K562 (cell line): ENCODE data around the gene UPK3A. TPM values are rescaled to one million over a fixed set of nuclear protein-coding genes. Genes with fewer than 3 reads are reported as not detected.

Experiments used
- RAD21 ChIP-seq, 2 experiments: fragments of 250-450 bp in 1 of 2; fragments of 450-650 bp in 1 of 2; sonication (Bioruptor Pico) in 1 of 2; formaldehyde crosslinking in 1 of 2; IDR thresholded peaks in 1 of 2; conservative IDR thresholded peaks in 1 of 2; 2 replicates each; pipeline versions ENCODE4 v1.4.0 to v1.8.0; 2020 to 2022; ENCODE audit warnings: mild to moderate bottlenecking in 2 of 2, moderate library complexity in 1 of 2
- SP1 ChIP-seq: sonication (generic); formaldehyde crosslinking; IDR thresholded peaks from 2 replicates; pipeline ENCODE4 v1.8.1; 2022; ENCODE audit warnings: mild to moderate bottlenecking, missing genetic modification reagents
- polyA plus RNA-seq, 8 experiments: library from polyadenylated mRNA; depleted of rRNA in 4 of 8; stranded (reverse) in 5 of 8; unstranded in 3 of 8; fragments of >200 nt; fragmentation: Nextera tagmentation in 2 of 8; fragmentation: Illumina TruSeq in 1 of 8; extraction: Ambion mirVana in 2 of 8; extraction: Trizol in 1 of 8; gene quantifications; 2 replicates each; pipeline versions ENCODE4 v1.2.1 to v1.2.3, GENCODE V29; 2011 to 2014; ENCODE audit warnings: inconsistent platforms in 1 of 8, missing spikeins in 1 of 8
- total RNA-seq, 7 experiments: library from RNA; depleted of rRNA in 6 of 7; stranded (reverse); fragments of >200 nt in 6 of 7; fragmentation: Illumina TruSeq in 2 of 7; extraction: Trizol in 2 of 7; gene quantifications; 2 replicates each; pipeline versions ENCODE4 v1.2.1 to v1.2.3, GENCODE V29; 2011 to 2021; ENCODE audit warnings: low replicate concordance in 1 of 7
- TF ChIP-seq, protein P1 (sequence below): fragments of 450-650 bp; IDR thresholded peaks from 2 replicates; pipeline ENCODE4 v1.6.1; 2016; ENCODE audit warnings: mild to moderate bottlenecking, moderate library complexity
- TF ChIP-seq, protein P2 (sequence below): fragments of 450-650 bp; formaldehyde crosslinking; IDR thresholded peaks from 2 replicates; pipeline ENCODE4 v1.4.0; 2020; ENCODE audit warnings: mild to moderate bottlenecking, moderate library complexity
- TF ChIP-seq, protein P3 (sequence below): fragments of 250-450 bp; sonication (Bioruptor Pico); IDR thresholded peaks from 2 replicates; pipeline ENCODE4 v1.4.0; 2020; ENCODE audit warnings: borderline replicate concordance

Gene UPK3A
- total and polyA plus RNA-seq, 9 of the 15 experiments (the other 6 are each of a cell fraction or from before 2014, with no cell fraction given) = not detected

- TF ChIP-seq, protein P1, sequence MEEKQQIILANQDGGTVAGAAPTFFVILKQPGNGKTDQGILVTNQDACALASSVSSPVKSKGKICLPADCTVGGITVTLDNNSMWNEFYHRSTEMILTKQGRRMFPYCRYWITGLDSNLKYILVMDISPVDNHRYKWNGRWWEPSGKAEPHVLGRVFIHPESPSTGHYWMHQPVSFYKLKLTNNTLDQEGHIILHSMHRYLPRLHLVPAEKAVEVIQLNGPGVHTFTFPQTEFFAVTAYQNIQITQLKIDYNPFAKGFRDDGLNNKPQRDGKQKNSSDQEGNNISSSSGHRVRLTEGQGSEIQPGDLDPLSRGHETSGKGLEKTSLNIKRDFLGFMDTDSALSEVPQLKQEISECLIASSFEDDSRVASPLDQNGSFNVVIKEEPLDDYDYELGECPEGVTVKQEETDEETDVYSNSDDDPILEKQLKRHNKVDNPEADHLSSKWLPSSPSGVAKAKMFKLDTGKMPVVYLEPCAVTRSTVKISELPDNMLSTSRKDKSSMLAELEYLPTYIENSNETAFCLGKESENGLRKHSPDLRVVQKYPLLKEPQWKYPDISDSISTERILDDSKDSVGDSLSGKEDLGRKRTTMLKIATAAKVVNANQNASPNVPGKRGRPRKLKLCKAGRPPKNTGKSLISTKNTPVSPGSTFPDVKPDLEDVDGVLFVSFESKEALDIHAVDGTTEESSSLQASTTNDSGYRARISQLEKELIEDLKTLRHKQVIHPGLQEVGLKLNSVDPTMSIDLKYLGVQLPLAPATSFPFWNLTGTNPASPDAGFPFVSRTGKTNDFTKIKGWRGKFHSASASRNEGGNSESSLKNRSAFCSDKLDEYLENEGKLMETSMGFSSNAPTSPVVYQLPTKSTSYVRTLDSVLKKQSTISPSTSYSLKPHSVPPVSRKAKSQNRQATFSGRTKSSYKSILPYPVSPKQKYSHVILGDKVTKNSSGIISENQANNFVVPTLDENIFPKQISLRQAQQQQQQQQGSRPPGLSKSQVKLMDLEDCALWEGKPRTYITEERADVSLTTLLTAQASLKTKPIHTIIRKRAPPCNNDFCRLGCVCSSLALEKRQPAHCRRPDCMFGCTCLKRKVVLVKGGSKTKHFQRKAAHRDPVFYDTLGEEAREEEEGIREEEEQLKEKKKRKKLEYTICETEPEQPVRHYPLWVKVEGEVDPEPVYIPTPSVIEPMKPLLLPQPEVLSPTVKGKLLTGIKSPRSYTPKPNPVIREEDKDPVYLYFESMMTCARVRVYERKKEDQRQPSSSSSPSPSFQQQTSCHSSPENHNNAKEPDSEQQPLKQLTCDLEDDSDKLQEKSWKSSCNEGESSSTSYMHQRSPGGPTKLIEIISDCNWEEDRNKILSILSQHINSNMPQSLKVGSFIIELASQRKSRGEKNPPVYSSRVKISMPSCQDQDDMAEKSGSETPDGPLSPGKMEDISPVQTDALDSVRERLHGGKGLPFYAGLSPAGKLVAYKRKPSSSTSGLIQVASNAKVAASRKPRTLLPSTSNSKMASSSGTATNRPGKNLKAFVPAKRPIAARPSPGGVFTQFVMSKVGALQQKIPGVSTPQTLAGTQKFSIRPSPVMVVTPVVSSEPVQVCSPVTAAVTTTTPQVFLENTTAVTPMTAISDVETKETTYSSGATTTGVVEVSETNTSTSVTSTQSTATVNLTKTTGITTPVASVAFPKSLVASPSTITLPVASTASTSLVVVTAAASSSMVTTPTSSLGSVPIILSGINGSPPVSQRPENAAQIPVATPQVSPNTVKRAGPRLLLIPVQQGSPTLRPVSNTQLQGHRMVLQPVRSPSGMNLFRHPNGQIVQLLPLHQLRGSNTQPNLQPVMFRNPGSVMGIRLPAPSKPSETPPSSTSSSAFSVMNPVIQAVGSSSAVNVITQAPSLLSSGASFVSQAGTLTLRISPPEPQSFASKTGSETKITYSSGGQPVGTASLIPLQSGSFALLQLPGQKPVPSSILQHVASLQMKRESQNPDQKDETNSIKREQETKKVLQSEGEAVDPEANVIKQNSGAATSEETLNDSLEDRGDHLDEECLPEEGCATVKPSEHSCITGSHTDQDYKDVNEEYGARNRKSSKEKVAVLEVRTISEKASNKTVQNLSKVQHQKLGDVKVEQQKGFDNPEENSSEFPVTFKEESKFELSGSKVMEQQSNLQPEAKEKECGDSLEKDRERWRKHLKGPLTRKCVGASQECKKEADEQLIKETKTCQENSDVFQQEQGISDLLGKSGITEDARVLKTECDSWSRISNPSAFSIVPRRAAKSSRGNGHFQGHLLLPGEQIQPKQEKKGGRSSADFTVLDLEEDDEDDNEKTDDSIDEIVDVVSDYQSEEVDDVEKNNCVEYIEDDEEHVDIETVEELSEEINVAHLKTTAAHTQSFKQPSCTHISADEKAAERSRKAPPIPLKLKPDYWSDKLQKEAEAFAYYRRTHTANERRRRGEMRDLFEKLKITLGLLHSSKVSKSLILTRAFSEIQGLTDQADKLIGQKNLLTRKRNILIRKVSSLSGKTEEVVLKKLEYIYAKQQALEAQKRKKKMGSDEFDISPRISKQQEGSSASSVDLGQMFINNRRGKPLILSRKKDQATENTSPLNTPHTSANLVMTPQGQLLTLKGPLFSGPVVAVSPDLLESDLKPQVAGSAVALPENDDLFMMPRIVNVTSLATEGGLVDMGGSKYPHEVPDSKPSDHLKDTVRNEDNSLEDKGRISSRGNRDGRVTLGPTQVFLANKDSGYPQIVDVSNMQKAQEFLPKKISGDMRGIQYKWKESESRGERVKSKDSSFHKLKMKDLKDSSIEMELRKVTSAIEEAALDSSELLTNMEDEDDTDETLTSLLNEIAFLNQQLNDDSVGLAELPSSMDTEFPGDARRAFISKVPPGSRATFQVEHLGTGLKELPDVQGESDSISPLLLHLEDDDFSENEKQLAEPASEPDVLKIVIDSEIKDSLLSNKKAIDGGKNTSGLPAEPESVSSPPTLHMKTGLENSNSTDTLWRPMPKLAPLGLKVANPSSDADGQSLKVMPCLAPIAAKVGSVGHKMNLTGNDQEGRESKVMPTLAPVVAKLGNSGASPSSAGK = peak; percentile 41; the same call in 1 of the 2 replicates
- TF ChIP-seq, protein P2, sequence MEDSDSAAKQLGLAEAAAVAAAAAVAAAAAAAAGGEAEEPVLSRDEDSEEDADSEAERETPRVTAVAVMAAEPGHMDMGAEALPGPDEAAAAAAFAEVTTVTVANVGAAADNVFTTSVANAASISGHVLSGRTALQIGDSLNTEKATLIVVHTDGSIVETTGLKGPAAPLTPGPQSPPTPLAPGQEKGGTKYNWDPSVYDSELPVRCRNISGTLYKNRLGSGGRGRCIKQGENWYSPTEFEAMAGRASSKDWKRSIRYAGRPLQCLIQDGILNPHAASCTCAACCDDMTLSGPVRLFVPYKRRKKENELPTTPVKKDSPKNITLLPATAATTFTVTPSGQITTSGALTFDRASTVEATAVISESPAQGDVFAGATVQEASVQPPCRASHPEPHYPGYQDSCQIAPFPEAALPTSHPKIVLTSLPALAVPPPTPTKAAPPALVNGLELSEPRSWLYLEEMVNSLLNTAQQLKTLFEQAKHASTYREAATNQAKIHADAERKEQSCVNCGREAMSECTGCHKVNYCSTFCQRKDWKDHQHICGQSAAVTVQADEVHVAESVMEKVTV (CRISPR knock-in tag) = peak; percentile 63
- TF ChIP-seq SP1 = peak; percentile 28; the same call in 1 of the 2 replicates
- peak; percentile 71 to 81 for TF ChIP-seq RAD21 (CRISPR knock-in tag; conservative IDR thresholded peaks at IDR 0.05 in 1 of 2, IDR thresholded peaks at IDR 0.05 in 1 of 2)
- TF ChIP-seq, protein P3, sequence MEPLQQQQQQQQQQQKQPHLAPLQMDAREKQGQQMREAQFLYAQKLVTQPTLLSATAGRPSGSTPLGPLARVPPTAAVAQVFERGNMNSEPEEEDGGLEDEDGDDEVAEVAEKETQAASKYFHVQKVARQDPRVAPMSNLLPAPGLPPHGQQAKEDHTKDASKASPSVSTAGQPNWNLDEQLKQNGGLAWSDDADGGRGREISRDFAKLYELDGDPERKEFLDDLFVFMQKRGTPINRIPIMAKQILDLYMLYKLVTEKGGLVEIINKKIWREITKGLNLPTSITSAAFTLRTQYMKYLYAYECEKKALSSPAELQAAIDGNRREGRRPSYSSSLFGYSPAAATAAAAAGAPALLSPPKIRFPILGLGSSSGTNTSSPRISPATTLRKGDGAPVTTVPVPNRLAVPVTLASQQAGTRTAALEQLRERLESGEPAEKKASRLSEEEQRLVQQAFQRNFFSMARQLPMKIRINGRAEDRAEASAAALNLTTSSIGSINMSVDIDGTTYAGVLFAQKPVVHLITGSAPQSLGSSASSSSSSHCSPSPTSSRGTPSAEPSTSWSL (CRISPR knock-in tag) = no peak
These were observed 15.5 kb upstream of the UPK3A start (continued) for GRCh38 chr22:45268958-45269844.
